LNCaP clone FGC (cell line): Measurements from ENCODE around the gene SECTM1.

Experiments
- DNase-seq: peaks from one replicate; pipeline ENCODE4 v3.0.0-alpha.2; 2011; ENCODE audit warnings: low read depth
- H3K4me3 ChIP-seq: 2 replicates; pipeline ENCODE4 v1.5.1; 2011; ENCODE audit warnings: mild to moderate bottlenecking, low read depth, low read length, control low read depth
- CTCF ChIP-seq: IDR thresholded peaks from 2 replicates; pipeline ENCODE4 v1.5.1; 2012; ENCODE audit warnings: mild to moderate bottlenecking; ENCODE audit not compliant: control insufficient read depth, insufficient read depth; ENCODE audit errors: extremely low read depth

SECTM1 gene

GRCh38 chr17:82343560-82343959, 10.0 kb upstream of the SECTM1 start:
- no peak overlapping the region for H3K4me3 ChIP-seq
- DNase-seq, result no peak
- TF ChIP-seq CTCF, result no peak

GRCh38 chr17:82342361-82343079, 9.0 kb upstream of the SECTM1 start:
- no peak for TF ChIP-seq CTCF
- DNase-seq, result no peak
- H3K4me3 ChIP-seq, result no peak overlapping the region

- TF ChIP-seq CTCF, result no peak
- no peak for DNase-seq
- no peak overlapping the region for H3K4me3 ChIP-seq
Observed at GRCh38 chr17:82339634-82340580, 6.3 kb upstream of the SECTM1 start.

- H3K4me3 ChIP-seq, result no peak overlapping the region
- TF ChIP-seq CTCF, result no peak
- no peak for DNase-seq
Observed at GRCh38 chr17:82338858-82339633, 5.5 kb upstream of the SECTM1 start.

GRCh38 chr17:82334622-82335394, 1.2 kb upstream of the SECTM1 start:
- peak overlapping the region; percentile 56 for H3K4me3 ChIP-seq
- no peak for DNase-seq
- TF ChIP-seq CTCF, result no peak

GRCh38 chr17:82334204-82334621, 647 bp upstream of the SECTM1 start:
- H3K4me3 ChIP-seq, result peak overlapping the region; percentile 56
- DNase-seq, result no peak
- no peak for TF ChIP-seq CTCF
